GM23338 (cell line): ENCODE results near the gene SUGCT. TPM values are rescaled to one million over a fixed set of nuclear protein-coding genes. Genes with fewer than 3 reads are reported as not detected.

ENCODE experiments used
- ATAC-seq: fragments of 200-7000 bp; cut with Tn5 transposase; 3 replicates; pipeline ENCODE4 v1.9.1; 2020
- DNase-seq: peaks from one replicate; pipeline ENCODE4 v3.0.0-alpha.2; 2015; ENCODE audit warnings: low spot score
- H2AFZ ChIP-seq: fragments of 200-600 bp; sonication (generic); 2 replicates; pipeline ENCODE4 v1.8.0; 2016; ENCODE audit warnings: antibody characterized with exemption, mild to moderate bottlenecking, moderate library complexity
- H3F3A ChIP-seq: fragments of 200-600 bp; sonication (generic); replicated peaks from 2 replicates; pipeline ENCODE4 v1.8.0; 2017; ENCODE audit warnings: antibody characterized with exemption, mixed run types, low read depth
- H3K27ac ChIP-seq: fragments of 200-600 bp; sonication (generic); 2 replicates; pipeline ENCODE4 v1.6.1; 2016; ENCODE audit warnings: low read depth
- H3K27me3 ChIP-seq: fragments of 200-600 bp; sonication (generic); 2 replicates; pipeline ENCODE4 v1.8.0; 2016; ENCODE audit warnings: mild to moderate bottlenecking, mixed run types, moderate library complexity; ENCODE audit not compliant: insufficient read depth
- H3K36me3 ChIP-seq: fragments of 200-600 bp; sonication (generic); 2 replicates; pipeline ENCODE4 v1.8.0; 2016; ENCODE audit warnings: mild to moderate bottlenecking; ENCODE audit not compliant: insufficient read depth
- H3K4me1 ChIP-seq: fragments of 200-600 bp; sonication (generic); 2 replicates; pipeline ENCODE4 v1.8.0; 2016; ENCODE audit warnings: mild to moderate bottlenecking, moderate library complexity; ENCODE audit not compliant: insufficient read depth
- H3K4me2 ChIP-seq: fragments of 200-600 bp; sonication (generic); 2 replicates; pipeline ENCODE4 v1.7.1; 2017; ENCODE audit warnings: mixed run types
- H3K4me3 ChIP-seq: fragments of 200-600 bp; sonication (generic); 2 replicates; pipeline ENCODE4 v1.6.1; 2016; ENCODE audit warnings: mixed run types
- H3K79me2 ChIP-seq: fragments of 200-600 bp; sonication (generic); replicated peaks from 2 replicates; pipeline ENCODE4 v1.8.0; 2017; ENCODE audit warnings: mild to moderate bottlenecking; ENCODE audit not compliant: insufficient read depth
- H3K9me2 ChIP-seq: fragments of 200-600 bp; sonication (generic); 2 replicates; pipeline ENCODE4 v1.8.0; 2017; ENCODE audit not compliant: insufficient read depth
- H4K20me1 ChIP-seq: fragments of 200-600 bp; sonication (generic); replicated peaks from 2 replicates; pipeline ENCODE4 v1.8.0; 2017; ENCODE audit warnings: mild to moderate bottlenecking; ENCODE audit not compliant: insufficient read depth
- H3K27ac Mint-ChIP-seq: 2 replicates; pipeline ENCODE4 v1.8.0; 2020; ENCODE audit warnings: inconsistent platforms, mild to moderate bottlenecking, moderate library complexity, mixed read lengths
- H3K27me3 Mint-ChIP-seq: 3 replicates; pipeline ENCODE4 v1.8.0; 2022; ENCODE audit warnings: low read depth, mild to moderate bottlenecking, moderate library complexity, mixed read lengths, inconsistent platforms; ENCODE audit not compliant: insufficient read depth, poor library complexity
- H3K36me3 Mint-ChIP-seq: 3 replicates; pipeline ENCODE4 v1.8.0; 2021; ENCODE audit warnings: low read depth, mild to moderate bottlenecking, inconsistent platforms, moderate library complexity, mixed read lengths
- H3K4me1 Mint-ChIP-seq: 3 replicates; pipeline ENCODE4 v1.8.0; 2020; ENCODE audit warnings: mild to moderate bottlenecking, inconsistent platforms, mixed read lengths
- H3K4me3 Mint-ChIP-seq: 3 replicates; pipeline ENCODE4 v1.8.0; 2021; ENCODE audit warnings: moderate library complexity, mild to moderate bottlenecking, inconsistent platforms, mixed read lengths
- H3K9me3 Mint-ChIP-seq: 3 replicates; pipeline ENCODE4 v1.8.0; 2020; ENCODE audit warnings: moderate library complexity, mild to moderate bottlenecking, inconsistent platforms, mixed read lengths
- POLR2AphosphoS5 ChIP-seq: IDR thresholded peaks from 2 replicates; pipeline ENCODE4 v1.6.1; 2016; ENCODE audit warnings: antibody characterized with exemption, low read depth
- REST ChIP-seq: IDR thresholded peaks from one replicate; pipeline ENCODE4 v1.6.1; 2018; ENCODE audit warnings: antibody characterized with exemption; ENCODE audit not compliant: unreplicated experiment
- STAT1 ChIP-seq: IDR thresholded peaks from one replicate; pipeline ENCODE4 v1.6.1; 2016; ENCODE audit warnings: antibody characterized with exemption; ENCODE audit not compliant: unreplicated experiment
- ZNF331 ChIP-seq: fragments of 250-450 bp; sonication (Bioruptor Pico); IDR thresholded peaks from 2 replicates; pipeline ENCODE4 v1.5.0; 2020; ENCODE audit warnings: low read depth, mild to moderate bottlenecking, moderate library complexity
- polyA plus RNA-seq: library from polyadenylated mRNA; unstranded; fragments of >200 nt; fragmentation: Nextera tagmentation; extraction: Ambion mirVana; gene quantifications from 2 replicates; pipeline ENCODE4 v1.2.1, GENCODE V29; 2016
- total RNA-seq: library from RNA; depleted of rRNA; stranded (reverse); fragments of >200 nt; shearing (Covaris generic); gene quantifications from 2 replicates; pipeline ENCODE4 v1.2.3, GENCODE V29; 2014
- TF ChIP-seq, protein P1 (sequence below): fragments of 250-450 bp; sonication (Bioruptor Pico); IDR thresholded peaks from 2 replicates; pipeline ENCODE4 v1.5.0; 2020; ENCODE audit warnings: mild to moderate bottlenecking, moderate library complexity
- TF ChIP-seq, protein P2 (sequence below): IDR thresholded peaks from 2 replicates; pipeline ENCODE4 v1.6.1; 2016; ENCODE audit warnings: antibody characterized with exemption

SUGCT gene
- total and polyA plus RNA-seq, 2 experiments from 2014 or later, result 4.2 to 5.6 TPM

DNA sequence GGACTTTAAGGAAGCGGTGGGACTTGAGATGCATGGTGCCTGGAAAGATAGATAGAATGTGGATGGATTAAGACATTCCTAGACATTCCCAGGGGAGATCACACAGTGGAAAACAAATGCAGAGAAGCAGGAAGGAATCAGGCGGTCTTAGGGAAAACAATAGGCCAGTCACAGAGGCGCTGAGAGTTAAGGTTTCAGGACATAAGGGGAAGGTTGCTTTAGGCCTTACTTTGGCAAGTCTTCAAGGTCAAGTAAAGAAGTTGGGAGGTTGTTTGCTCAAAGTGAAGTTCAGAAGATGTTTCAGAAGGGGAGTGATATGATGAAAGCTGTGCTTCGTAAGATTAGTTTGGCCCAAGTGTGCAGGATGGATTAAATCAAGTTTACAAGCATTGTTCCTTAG lies 109.4 kb downstream of the SUGCT start (continued):
- TF ChIP-seq, protein P1, sequence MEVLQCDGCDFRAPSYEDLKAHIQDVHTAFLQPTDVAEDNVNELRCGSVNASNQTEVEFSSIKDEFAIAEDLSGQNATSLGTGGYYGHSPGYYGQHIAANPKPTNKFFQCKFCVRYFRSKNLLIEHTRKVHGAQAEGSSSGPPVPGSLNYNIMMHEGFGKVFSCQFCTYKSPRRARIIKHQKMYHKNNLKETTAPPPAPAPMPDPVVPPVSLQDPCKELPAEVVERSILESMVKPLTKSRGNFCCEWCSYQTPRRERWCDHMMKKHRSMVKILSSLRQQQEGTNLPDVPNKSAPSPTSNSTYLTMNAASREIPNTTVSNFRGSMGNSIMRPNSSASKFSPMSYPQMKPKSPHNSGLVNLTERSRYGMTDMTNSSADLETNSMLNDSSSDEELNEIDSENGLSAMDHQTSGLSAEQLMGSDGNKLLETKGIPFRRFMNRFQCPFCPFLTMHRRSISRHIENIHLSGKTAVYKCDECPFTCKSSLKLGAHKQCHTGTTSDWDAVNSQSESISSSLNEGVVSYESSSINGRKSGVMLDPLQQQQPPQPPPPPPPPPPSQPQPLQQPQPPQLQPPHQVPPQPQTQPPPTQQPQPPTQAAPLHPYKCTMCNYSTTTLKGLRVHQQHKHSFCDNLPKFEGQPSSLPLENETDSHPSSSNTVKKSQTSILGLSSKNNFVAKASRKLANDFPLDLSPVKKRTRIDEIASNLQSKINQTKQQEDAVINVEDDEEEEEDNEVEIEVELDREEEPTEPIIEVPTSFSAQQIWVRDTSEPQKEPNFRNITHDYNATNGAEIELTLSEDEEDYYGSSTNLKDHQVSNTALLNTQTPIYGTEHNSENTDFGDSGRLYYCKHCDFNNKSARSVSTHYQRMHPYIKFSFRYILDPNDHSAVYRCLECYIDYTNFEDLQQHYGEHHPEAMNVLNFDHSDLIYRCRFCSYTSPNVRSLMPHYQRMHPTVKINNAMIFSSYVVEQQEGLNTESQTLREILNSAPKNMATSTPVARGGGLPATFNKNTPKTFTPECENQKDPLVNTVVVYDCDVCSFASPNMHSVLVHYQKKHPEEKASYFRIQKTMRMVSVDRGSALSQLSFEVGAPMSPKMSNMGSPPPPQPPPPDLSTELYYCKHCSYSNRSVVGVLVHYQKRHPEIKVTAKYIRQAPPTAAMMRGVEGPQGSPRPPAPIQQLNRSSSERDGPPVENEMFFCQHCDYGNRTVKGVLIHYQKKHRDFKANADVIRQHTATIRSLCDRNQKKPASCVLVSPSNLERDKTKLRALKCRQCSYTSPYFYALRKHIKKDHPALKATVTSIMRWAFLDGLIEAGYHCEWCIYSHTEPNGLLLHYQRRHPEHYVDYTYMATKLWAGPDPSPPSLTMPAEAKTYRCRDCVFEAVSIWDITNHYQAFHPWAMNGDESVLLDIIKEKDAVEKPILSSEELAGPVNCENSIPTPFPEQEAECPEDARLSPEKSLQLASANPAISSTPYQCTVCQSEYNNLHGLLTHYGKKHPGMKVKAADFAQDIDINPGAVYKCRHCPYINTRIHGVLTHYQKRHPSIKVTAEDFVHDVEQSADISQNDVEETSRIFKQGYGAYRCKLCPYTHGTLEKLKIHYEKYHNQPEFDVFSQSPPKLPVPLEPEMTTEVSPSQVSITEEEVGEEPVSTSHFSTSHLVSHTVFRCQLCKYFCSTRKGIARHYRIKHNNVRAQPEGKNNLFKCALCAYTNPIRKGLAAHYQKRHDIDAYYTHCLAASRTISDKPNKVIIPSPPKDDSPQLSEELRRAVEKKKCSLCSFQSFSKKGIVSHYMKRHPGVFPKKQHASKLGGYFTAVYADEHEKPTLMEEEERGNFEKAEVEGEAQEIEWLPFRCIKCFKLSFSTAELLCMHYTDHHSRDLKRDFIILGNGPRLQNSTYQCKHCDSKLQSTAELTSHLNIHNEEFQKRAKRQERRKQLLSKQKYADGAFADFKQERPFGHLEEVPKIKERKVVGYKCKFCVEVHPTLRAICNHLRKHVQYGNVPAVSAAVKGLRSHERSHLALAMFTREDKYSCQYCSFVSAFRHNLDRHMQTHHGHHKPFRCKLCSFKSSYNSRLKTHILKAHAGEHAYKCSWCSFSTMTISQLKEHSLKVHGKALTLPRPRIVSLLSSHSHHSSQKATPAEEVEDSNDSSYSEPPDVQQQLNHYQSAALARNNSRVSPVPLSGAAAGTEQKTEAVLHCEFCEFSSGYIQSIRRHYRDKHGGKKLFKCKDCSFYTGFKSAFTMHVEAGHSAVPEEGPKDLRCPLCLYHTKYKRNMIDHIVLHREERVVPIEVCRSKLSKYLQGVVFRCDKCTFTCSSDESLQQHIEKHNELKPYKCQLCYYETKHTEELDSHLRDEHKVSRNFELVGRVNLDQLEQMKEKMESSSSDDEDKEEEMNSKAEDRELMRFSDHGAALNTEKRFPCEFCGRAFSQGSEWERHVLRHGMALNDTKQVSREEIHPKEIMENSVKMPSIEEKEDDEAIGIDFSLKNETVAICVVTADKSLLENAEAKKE, result no peak
- no peak for TF ChIP-seq ZNF331 (CRISPR knock-in tag)

GRCh38 chr7:40248681-40249080 lies 113.9 kb downstream of the SUGCT start:
- H3K9me3 Mint-ChIP-seq, result no peaks in the 10 kb centered on the region

More at GRCh38 chr7:40248681-40249080, 113.9 kb downstream of the SUGCT start:
- no peaks in the 10 kb centered on the region for H3K4me1 ChIP-seq
- H3K27ac Mint-ChIP-seq, result no peak overlapping the region
- TF ChIP-seq REST, result no peak
- no peak for TF ChIP-seq ZNF331 (CRISPR knock-in tag)
- TF ChIP-seq, protein P2, sequence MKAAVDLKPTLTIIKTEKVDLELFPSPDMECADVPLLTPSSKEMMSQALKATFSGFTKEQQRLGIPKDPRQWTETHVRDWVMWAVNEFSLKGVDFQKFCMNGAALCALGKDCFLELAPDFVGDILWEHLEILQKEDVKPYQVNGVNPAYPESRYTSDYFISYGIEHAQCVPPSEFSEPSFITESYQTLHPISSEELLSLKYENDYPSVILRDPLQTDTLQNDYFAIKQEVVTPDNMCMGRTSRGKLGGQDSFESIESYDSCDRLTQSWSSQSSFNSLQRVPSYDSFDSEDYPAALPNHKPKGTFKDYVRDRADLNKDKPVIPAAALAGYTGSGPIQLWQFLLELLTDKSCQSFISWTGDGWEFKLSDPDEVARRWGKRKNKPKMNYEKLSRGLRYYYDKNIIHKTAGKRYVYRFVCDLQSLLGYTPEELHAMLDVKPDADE, result no peak
- no peak for TF ChIP-seq POLR2AphosphoS5
- TF ChIP-seq STAT1, result no peak
- H3K79me2 ChIP-seq, result no peaks in the 10 kb centered on the region
- no peaks in the 10 kb centered on the region for H3K27me3 ChIP-seq
- ATAC-seq (no peak), DNase-seq (no peak)
- H3K4me2 ChIP-seq, result no peak overlapping the region
- no peaks in the 10 kb centered on the region for H3F3A ChIP-seq
- no peaks in the 10 kb centered on the region for H3K36me3 Mint-ChIP-seq
- H3K36me3 ChIP-seq, result no peaks in the 10 kb centered on the region
- H3K4me3 ChIP-seq, result no peak overlapping the region
- no peaks in the 10 kb centered on the region for H3K9me2 ChIP-seq
- no peaks in the 10 kb centered on the region for H4K20me1 ChIP-seq
- no peak overlapping the region for H2AFZ ChIP-seq
- no peak overlapping the region for H3K27ac ChIP-seq
- H3K27me3 Mint-ChIP-seq, result no peaks in the 10 kb centered on the region
- H3K4me1 Mint-ChIP-seq, result peaks cover 4% of the 10 kb centered on the region; the same call in 1 of the 3 replicates
- no peak overlapping the region for H3K4me3 Mint-ChIP-seq
